Heart right ventricle (tissue), 16 donors: ENCODE results near the gene PLEKHG4B. TPM values are rescaled to one million over a fixed set of nuclear protein-coding genes. Genes with fewer than 3 reads are reported as not detected.

Source experiments
- ATAC-seq, 8 donors: fragments of 200-7000 bp; cut with Tn5 transposase; one replicate each; pipeline ENCODE4 v1.9.1; 2020; ENCODE audit warnings: mild to moderate bottlenecking in 8 of 8, moderate library complexity in 8 of 8, moderate number of reproducible peaks in 1 of 8
- DNase-seq, 2 donors: peaks; one replicate each; pipeline ENCODE4 v3.0.0-alpha.2; 2020
- H3K27ac ChIP-seq, 10 donors: fragments of 200-600 bp; sonication (generic) in 2 of 10; one replicate each; pipeline versions ENCODE4 v1.5.0 to v1.8.0; 2020 to 2022; ENCODE audit warnings: mild to moderate bottlenecking in 3 of 10
- H3K27me3 ChIP-seq, 7 donors: fragments of 200-600 bp; one replicate each; pipeline ENCODE4 v1.8.0; 2021 to 2022; ENCODE audit warnings: mild to moderate bottlenecking in 2 of 7
- H3K36me3 ChIP-seq, 9 donors: fragments of 200-600 bp; sonication (generic) in 1 of 9; one replicate each; pipeline versions ENCODE4 v1.5.0 to v1.8.0; 2020 to 2022; ENCODE audit warnings: mild to moderate bottlenecking in 2 of 9
- H3K4me1 ChIP-seq, 9 donors: fragments of 200-600 bp; sonication (generic) in 1 of 9; one replicate each; pipeline versions ENCODE4 v1.5.0 to v1.8.0; 2020 to 2022; ENCODE audit warnings: mild to moderate bottlenecking in 4 of 9
- H3K4me3 ChIP-seq, 10 donors: fragments of 200-600 bp; sonication (generic) in 2 of 10; one replicate each; pipeline versions ENCODE4 v1.5.0 to v1.8.0; 2020 to 2022; ENCODE audit warnings: mild to moderate bottlenecking in 7 of 10, moderate library complexity in 2 of 10
- H3K9me3 ChIP-seq, 11 donors: fragments of 200-600 bp in 10 of 11; sonication (generic) in 2 of 11; one replicate each; pipeline versions ENCODE4 v1.5.0 to v1.8.0; 2013 to 2022; ENCODE audit warnings: mild to moderate bottlenecking in 2 of 11, control low read depth in 1 of 11, moderate library complexity in 1 of 11
- CTCF ChIP-seq, 9 donors: fragments of 200-600 bp; sonication (generic) in 2 of 9; IDR thresholded peaks; one replicate each; pipeline versions ENCODE4 v1.5.0 to v1.8.0; 2021 to 2022; ENCODE audit warnings: antibody characterized with exemption in 9 of 9, mild to moderate bottlenecking in 5 of 9, moderate library complexity in 1 of 9
- WGBS, 2 donors: extraction: QIAGEN DNeasy Blood & Tissue Kit; methylation state at CpG; one replicate each; pipeline ENCODE4 v1.1.7; 2013; ENCODE audit warnings: inconsistent platforms in 1 of 2; 5-methylcytosine and 5-hydroxymethylcytosine counted together
- intact Hi-C, 10 donors: fragments of 100-400 bp; cut with DNase I; formaldehyde crosslinking; loops; one replicate each; pipeline versions ENCODE4 v1.11.1 to v1.14.2; 2022
- polyA plus RNA-seq, 2 donors: library from polyadenylated mRNA; stranded (reverse); fragments of 200-250 nt; gene quantifications; one replicate each; pipeline ENCODE4 v1.2.3, GENCODE V29; 2013
- total RNA-seq, 10 donors: library from RNA; stranded (reverse); fragmentation: NEBNext Ultra II Directional in 3 of 10; extraction: Animal tissue kit (Norgen Biotek cat#: 25700) in 3 of 10; gene quantifications; one replicate each; pipeline versions ENCODE4 v1.2.1 to v1.2.4, GENCODE V29; 2021 to 2023
- donor health status: Arrhythmogenic right ventricular cardiomyopathy.
- donor health status: ischemic (EF 13 %, LVEDD 7.1; RV severe dilation, severe dysfunction).
- donor health status: healthy with polysubstance abuse.
- donor health status: DM: no; HTN: yes; CAD: no.
- donor health status: DM: no; HTN: no; CAD: no.
- donor health status: ischemic (EF 25% LVEDD 6.9; RV normal size, moderate dysfunction).
- donor health status: ischemic (EF 25% LVEDD 5.7; RV mildly dilated, moderate dysfunction).
- donor health status: healthy.
- donor health status: DM: yes; HTN: yes; CAD: no.
- donor health status: Ischemic cardiomyopathy.
- donor health status: ischemic (EF 35%, LVEDD 5.7; RV mildly dilated, moderate dysfunction).
- donor health status: nonischemic (EF 11% LVEDD 7.7; RV severe dilation, severe dysfunction).
- donor health status: DM: yes; HTN: yes; CAD: no.
- donor health status: PGD.
- donor health status: ischemic (EF 29% LVEDD 5.4; RV normal size, mild dysfunction).
- donor health status: nonischemic (EF 23%, LVEDD 6.1; RV moderate dilation, normal function).

The PLEKHG4B gene
- total and polyA plus RNA-seq, 12 donors, result under 0.01 to 0.14 (median 0.05) TPM; not detected in 8

DNA sequence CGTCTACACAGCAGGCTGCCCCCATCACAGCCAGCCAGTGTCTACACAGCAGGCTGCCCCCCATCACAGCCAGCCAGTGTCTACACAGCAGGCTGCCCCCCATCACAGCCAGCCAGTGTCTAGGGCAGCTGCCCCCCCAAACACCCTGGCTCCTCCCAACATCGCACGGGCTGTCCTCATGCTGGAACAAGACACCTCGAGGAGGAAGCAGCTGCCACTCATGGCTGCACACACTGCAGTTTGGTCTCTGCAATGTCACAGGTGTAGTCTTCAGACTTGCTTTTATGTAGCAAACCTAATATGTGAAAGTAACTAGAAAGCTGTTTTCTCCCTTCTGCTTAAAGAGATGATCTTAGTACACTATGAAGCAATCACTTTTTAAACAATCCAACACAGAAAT, 109.0 kb downstream of the PLEKHG4B start:
- no peak overlapping the region for H3K4me3 ChIP-seq
- no peak overlapping the region for H3K27ac ChIP-seq
- peaks cover 0 to 34% (median 16%) of the 10 kb centered on the region in 9 donors for H3K36me3 ChIP-seq
- no peak for ATAC-seq
- 37 to 65% methylated on average over 4 of the region's 4 CpGs for WGBS, 2 donors
- no peak for DNase-seq
- TF ChIP-seq CTCF (IDR thresholded peaks at IDR 0.05), result no peak
- H3K4me1 ChIP-seq, result peaks cover 0 to 54% (median 10%) of the 10 kb centered on the region in 9 donors
- intact Hi-C loops, result no loop called here
- no peaks in the 10 kb centered on the region for H3K9me3 ChIP-seq
- H3K27me3 ChIP-seq, result no peaks in the 10 kb centered on the region

DNA sequence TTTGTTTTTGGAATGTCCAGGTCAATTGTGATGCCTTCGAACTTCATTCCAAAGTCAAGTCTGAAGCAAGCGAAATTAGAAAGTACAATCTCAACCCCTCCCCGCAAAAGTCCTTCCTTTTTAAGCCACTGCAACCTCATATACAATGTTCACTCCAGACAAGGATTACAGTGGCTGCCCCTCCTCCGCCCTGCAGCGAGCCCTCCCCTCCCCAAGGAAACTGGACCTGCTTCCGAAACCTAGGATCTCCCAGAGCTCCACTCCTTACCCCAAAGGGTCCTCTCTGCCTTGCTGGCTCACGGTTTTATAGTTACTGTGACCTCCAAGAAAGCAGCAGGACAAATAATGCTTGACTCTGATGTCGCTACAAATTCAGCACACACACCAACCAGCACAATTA, 109.7 kb downstream of the PLEKHG4B start:
- intact Hi-C loops, result no loop called here
- TF ChIP-seq CTCF (IDR thresholded peaks at IDR 0.05), result no peak
- Histone ChIP-seq H3K4me3 (no peak overlapping the region), H3K27me3 (no peaks in the 10 kb centered on the region), H3K36me3 (peaks cover 0 to 36% (median 16%) of the 10 kb centered on the region in 9 donors), H3K9me3 (no peaks in the 10 kb centered on the region), H3K27ac (no peak overlapping the region), H3K4me1 (peaks cover 0 to 54% (median 17%) of the 10 kb centered on the region in 9 donors)
- 78 to 88% methylated on average over 8 of the region's 8 CpGs for WGBS, 2 donors
- ATAC-seq, result no peak
- no peak for DNase-seq

- 91 to 93% methylated on average over 26 of the region's 26 CpGs for WGBS, 2 donors
These were observed 111.4 kb downstream of the PLEKHG4B start for GRCh38 chr5:203246-203930.

GRCh38 chr5:204001-204400, 112.0 kb downstream of the PLEKHG4B start:
- H3K27me3 ChIP-seq, result no peaks in the 10 kb centered on the region
- TF ChIP-seq CTCF (IDR thresholded peaks at IDR 0.05), result no peak
- intact Hi-C loops, result no loop called here
- no peaks in the 10 kb centered on the region for H3K9me3 ChIP-seq
- peaks cover 0 to 49% (median 16%) of the 10 kb centered on the region in 9 donors for H3K36me3 ChIP-seq
- H3K4me3 ChIP-seq, result no peak overlapping the region
- H3K4me1 ChIP-seq, result peaks cover 0 to 58% (median 30%) of the 10 kb centered on the region in 9 donors
- DNase-seq (no peak), ATAC-seq (no peak)
- no peak overlapping the region for H3K27ac ChIP-seq
- WGBS, 2 donors, result 80 to 92% methylated on average over 6 of the region's 6 CpGs

More at GRCh38 chr5:203246-203930, 111.4 kb downstream of the PLEKHG4B start:
- Histone ChIP-seq H3K36me3 (peaks cover 0 to 49% (median 16%) of the 10 kb centered on the region in 9 donors), H3K4me1 (peaks cover 0 to 57% (median 30%) of the 10 kb centered on the region in 9 donors), H3K27ac (no peak overlapping the region), H3K9me3 (no peaks in the 10 kb centered on the region), H3K27me3 (no peaks in the 10 kb centered on the region), H3K4me3 (no peak overlapping the region)
- intact Hi-C loops, result no loop called here
- ATAC-seq (no peak), DNase-seq (no peak)
- no peak for TF ChIP-seq CTCF (IDR thresholded peaks at IDR 0.05)
